NB4 (cell line): ENCODE measurements around the gene ISY1.
"Not testable (repeated sequence)": the region's sequence is repeated elsewhere in the genome, so short reads cannot be mapped to it uniquely, and the experiment has no call there.

Source experiments
- DNase-seq: peaks from one replicate; pipeline ENCODE4 v3.0.0; 2010; ENCODE audit warnings: low read depth
- H3K4me3 ChIP-seq: one replicate; pipeline ENCODE4 v1.5.1; 2011; ENCODE audit warnings: mild to moderate bottlenecking, low read depth, low read length, moderate library complexity
- MYC ChIP-seq: IDR thresholded peaks from 2 replicates; pipeline ENCODE4 v1.6.1; 2011; ENCODE audit warnings: low read depth, low read length
- POLR2A ChIP-seq: IDR thresholded peaks from 2 replicates; pipeline ENCODE4 v1.6.1; 2011; ENCODE audit warnings: mild to moderate bottlenecking; ENCODE audit not compliant: insufficient read length; ENCODE audit errors: extremely low read depth
- TF ChIP-seq, protein P1 (sequence below): IDR thresholded peaks from 2 replicates; pipeline ENCODE4 v1.6.1; 2011; ENCODE audit warnings: low read depth, low read length
- TF ChIP-seq, protein P2 (sequence below): IDR thresholded peaks from one replicate; pipeline ENCODE4 v1.5.1; 2012; ENCODE audit warnings: low read depth, low read length

The ISY1 gene

DNA sequence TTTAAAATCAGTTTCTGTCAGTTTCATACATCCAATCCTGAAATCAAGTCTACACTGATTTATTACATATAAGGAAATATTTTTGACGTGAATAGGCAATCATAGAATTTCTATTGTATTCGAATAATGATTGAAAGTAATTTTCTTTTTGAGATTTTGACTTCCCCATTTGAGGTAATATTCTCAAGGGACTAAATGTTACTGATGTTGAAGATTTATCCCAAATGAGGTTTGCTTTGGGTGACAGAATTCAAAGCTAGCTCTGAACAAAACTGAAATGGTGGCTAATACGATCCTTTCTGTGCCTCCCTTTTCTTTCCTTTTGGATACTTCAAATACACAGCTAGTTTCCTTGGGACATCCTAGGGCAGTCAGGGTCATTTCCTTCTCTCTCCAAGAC lies 35.7 kb upstream of the ISY1 start:
- TF ChIP-seq, protein P1, sequence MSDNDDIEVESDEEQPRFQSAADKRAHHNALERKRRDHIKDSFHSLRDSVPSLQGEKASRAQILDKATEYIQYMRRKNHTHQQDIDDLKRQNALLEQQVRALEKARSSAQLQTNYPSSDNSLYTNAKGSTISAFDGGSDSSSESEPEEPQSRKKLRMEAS: no peak
- TF ChIP-seq, protein P2, sequence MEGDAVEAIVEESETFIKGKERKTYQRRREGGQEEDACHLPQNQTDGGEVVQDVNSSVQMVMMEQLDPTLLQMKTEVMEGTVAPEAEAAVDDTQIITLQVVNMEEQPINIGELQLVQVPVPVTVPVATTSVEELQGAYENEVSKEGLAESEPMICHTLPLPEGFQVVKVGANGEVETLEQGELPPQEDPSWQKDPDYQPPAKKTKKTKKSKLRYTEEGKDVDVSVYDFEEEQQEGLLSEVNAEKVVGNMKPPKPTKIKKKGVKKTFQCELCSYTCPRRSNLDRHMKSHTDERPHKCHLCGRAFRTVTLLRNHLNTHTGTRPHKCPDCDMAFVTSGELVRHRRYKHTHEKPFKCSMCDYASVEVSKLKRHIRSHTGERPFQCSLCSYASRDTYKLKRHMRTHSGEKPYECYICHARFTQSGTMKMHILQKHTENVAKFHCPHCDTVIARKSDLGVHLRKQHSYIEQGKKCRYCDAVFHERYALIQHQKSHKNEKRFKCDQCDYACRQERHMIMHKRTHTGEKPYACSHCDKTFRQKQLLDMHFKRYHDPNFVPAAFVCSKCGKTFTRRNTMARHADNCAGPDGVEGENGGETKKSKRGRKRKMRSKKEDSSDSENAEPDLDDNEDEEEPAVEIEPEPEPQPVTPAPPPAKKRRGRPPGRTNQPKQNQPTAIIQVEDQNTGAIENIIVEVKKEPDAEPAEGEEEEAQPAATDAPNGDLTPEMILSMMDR: no peak
- TF ChIP-seq POLR2A (no peak), MYC (no peak)
- H3K4me3 ChIP-seq: no peak overlapping the region

DNA sequence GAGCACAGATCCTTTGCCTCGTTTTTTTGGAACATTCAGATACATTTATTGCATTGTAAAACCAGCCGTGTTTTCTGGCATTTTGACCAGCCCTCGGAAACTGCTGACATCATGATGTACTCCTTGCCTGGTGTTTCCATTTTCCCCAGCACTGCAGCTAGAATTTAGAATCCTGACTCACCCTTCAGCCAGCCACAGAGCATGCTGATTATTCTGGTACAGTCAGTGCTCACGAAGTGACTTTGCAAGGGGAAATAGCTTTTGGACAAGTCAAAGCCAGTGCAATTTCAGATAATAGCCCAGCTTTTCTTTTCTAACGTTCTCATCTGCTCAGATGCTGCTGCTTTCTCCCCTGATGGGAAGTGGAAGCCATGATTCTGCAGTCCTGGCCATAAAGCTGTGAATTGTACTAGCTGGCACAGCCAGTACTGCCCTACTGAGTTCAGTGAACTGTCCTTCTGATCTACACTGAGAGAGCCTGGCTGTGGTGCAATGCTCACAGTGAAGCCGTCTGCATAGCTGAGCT lies 34.9 kb upstream of the ISY1 start:
- DNase-seq: peak; percentile 20

More for the DNA sequence above, 35.7 kb upstream of the ISY1 start:
- no peak for DNase-seq

DNA sequence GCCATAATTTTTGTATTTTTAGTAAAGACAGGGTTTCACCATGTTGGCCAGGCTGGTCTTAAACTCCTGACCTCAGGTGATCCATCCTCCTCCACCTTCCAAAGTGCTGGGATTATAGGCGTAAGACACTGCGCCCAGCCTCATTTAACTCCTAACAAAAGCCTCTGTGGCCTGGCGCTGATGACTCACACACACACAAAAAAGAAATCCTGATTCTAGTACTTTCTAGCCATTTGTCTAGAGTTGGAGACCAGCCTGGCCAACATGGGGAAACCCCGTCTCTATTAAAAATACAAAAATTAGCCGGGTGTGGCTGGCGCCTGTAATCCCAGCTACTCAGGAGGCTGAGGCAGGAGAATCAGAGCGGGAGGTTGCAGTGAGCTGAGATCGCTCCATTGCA lies 28.9 kb upstream of the ISY1 start:
- H3K4me3 ChIP-seq, DNase-seq: not testable (repeated sequence)

More for the DNA sequence above, 34.9 kb upstream of the ISY1 start:
- no peak overlapping the region for H3K4me3 ChIP-seq
- TF ChIP-seq, protein P1: no peak
- TF ChIP-seq MYC (no peak), POLR2A (no peak)
- TF ChIP-seq, protein P2: no peak

DNA sequence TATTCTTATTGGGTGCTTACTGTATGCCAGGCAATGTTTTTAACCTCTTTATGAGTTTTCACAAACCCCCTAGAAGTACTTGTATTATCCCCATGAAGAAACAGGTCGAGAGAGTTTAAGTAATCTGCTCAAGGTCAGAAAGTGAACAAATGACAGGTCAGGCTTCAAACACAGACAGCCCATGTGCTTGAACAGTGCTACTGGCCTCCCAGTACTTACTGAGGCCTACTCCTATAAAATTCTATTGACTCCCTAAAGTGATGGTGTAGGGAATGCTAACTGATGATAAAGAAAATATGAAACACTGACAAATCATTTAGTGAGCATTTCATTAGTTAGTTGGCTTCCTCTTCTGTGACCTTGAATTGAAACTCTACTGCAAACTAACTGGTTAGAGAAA lies 27.0 kb upstream of the ISY1 start:
- H3K4me3 ChIP-seq: no peak overlapping the region
- DNase-seq: no peak
- TF ChIP-seq POLR2A (no peak), MYC (no peak)
- TF ChIP-seq, protein P2: no peak
- TF ChIP-seq, protein P1: no peak

DNA sequence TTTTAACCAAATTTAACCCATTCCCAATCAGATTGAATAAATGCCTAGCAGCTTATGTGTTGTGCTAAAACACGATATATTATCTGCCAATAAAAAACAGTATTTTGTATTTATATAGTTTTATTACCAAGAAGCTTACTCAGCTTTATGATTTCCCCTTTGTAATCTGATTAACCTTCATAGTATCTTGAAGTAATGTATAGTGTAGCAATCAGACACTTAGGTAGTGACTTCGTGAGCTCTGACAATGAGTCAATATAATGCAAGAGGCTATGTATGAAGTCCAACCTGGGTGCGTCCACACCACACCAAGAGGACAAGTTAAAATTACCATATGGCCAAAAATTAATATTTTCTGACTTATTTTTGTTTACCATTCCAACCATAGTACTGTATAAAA lies 24.9 kb upstream of the ISY1 start:
- TF ChIP-seq, protein P1: no peak
- TF ChIP-seq POLR2A (no peak), MYC (no peak)
- TF ChIP-seq, protein P2: no peak
- H3K4me3 ChIP-seq: no peak overlapping the region
- no peak for DNase-seq

DNA sequence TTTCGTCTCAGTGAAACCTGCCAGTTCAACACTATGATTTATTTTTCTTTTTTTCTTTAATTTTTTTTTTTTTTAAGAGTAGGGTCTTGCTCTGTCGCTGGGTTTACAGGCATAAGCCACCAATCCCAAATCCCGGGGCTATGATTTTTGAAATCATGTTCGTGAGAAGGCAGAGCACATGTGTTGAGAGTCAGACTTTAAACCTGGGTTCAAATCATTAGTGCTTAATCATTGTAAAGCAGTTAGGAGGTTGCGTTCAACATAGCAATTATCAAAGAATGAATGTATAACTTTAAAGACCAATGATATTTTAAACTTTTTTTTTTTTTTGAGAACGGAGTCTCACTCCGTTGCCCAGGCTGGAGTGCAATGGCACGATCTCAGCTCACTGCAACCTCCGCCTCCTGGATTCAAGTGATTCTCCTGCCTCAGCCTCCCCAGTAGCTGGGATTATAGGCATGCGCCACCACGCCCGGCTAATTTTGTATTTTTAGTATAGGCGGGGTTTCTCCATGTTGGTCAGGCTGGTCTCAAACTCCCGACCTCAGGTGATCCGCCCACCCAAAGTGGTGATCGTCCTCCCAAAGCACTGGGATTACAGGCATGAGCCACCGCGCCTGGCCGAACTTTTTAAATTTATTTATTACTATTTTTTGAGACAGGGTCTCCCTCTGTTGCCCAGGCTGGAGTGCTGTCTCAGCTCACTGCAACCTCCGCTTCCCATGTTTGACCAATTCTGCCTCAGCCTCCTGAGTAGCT lies 24.1 kb upstream of the ISY1 start:
- peak overlapping the region; percentile 75 for H3K4me3 ChIP-seq
- not testable (repeated sequence) for DNase-seq

DNA sequence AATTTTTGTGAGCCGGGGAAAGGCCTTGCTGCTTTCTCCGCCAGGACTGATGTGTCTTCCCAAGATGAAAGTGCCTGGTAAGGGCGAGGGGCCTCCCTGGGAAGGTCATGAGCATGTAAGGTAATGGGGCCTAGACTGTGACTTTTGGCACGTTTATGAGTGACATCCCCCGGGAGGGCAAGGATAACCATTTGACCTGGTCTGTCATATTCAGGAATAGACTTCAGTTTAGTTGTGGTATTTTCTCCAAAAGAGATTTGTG lies 23.5 kb upstream of the ISY1 start:
- TF ChIP-seq, protein P1: no peak
- TF ChIP-seq, protein P2: no peak
- no peak for TF ChIP-seq POLR2A
- no peak for TF ChIP-seq MYC
- H3K4me3 ChIP-seq: peak overlapping the region; percentile 75
- DNase-seq: peak; percentile 59
